EH (cell line): ENCODE results near the gene SH3GL2.

ENCODE experiments used
- DNase-seq: peaks from one replicate; pipeline ENCODE4 v3.0.0-alpha.2; 2015; ENCODE audit warnings: low read depth

Gene SH3GL2

DNA sequence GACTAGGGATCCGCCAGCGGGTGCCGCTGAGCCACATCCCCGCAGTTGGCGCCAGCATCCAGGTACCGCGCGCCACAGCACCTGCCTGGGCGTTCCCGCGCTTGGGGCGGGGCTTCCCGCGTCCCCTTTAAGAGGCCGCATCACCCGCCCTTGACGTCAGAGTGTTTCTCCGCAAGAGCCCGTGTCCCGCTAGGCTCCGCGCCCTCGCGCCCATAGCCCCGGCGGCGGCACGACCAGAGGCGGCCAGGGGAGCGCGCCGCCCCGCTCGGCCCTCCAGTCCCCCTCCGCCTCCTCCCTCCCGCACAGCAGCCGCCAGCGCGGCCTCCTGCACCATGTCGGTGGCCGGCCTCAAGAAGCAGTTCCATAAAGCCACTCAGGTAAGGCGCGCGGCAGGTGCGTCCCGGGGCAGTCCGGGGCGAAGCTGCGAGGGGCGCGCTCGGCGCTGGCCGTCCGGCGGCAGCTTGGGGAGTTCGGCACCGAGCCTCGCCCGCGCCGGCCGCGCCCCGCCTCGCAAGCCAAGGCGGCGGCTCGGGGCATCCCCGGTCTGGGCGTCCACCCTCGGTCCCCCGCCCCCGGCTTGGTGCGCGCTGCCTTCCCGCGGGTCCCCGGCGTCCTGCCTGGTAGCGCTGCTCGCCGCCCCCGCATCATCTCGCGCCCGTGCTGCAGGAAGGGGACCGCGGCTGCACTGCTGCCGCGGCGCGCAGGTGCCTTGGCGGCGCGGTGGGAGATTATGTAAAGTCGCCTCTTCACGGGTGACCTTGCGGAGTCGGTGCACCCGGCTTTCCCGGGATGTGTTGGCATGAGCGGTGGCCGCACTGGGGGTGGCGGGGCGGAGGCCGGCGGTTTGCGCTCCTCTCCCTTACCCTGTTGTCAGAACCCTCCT lies at the start of gene SH3GL2:
Gene SH3GL2 (plus strand): TSS at position 156 of the 883 bp plus-strand sequence.
- peak; percentile 39 for DNase-seq

- DNase-seq = peak; percentile 56
Observed at GRCh38 chr9:17531642-17532254, 47.1 kb upstream of the SH3GL2 start.

DNA sequence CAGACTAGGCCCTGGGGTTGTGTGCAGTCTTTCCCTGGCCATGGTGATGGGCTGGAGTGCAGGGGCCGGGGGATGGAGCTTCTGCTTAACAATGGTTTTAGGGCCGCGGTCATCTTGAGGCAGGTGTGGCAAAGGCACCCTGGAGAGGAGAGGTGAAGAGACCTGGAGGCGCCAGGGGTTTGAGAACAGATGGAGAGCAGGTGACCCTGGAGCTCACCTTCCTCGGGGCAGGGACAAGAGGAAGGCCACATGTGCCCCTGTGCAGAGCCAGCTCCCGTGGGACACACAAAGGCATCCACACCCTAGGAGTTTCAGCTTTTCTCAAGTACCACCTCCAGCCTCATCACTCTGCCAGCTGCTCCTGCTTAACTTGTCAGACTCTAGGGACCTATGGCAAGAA lies 46.4 kb upstream of the SH3GL2 start:
- no peak for DNase-seq

DNA sequence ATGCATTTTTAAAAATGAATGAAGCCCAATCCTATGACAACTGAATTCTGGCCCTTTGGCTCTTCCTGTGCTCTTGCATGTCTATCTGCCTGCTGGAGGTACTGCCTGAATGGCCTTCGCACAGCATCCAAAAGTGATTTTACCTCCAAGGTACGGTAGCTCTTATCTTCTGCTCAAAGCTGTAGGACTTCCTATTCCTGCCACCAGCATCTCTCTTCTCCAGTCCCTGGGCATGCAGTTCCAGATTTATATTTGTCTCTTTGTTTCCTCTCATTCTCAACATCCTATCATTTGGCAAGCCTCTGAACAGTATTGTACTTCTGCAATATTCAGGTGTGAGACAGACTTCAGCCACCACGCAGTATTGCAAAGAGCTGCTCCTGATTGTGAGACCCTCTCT lies 43.7 kb upstream of the SH3GL2 start:
- no peak for DNase-seq

DNA sequence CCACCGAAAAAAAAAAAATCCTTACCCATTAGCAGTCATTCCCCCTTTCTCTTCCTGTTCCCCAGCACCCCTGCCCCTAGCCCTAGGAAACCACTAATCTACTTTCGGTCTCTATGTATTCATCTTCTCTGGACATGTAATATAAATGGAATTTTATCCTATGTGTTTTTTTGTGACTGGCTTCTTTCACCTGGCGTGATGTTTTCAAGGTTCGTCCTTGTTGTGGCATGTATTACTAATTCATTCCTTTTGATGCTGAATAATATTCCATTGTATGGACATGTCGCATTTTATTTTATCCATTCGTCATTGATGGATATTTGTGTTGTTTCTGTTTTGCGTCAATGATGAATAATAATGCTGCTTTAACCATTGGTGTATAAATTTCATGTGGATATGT lies 42.8 kb upstream of the SH3GL2 start:
- DNase-seq = no peak

DNA sequence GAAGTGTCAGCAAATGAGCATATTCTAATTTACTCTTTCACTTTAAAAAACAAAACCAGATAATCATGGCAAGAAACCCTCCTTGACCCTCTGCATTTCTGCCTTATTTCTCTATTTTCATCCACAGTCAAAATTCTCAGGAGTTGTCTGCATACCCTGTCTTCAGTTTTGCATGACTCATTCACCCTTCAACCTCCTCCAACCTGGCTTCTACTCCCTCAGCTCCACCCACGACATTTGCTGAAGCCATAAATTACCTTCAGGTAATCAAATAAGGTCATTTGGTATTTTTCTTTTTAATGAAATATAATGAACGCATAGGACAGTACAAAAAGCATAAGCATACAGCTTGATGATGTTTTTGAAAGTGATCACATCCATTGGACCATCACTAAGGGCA lies 27.8 kb upstream of the SH3GL2 start:
- DNase-seq = no peak

- DNase-seq = no peak
Observed at GRCh38 chr9:17555362-17556054, 23.4 kb upstream of the SH3GL2 start.

GRCh38 chr9:17556255-17556654 lies 22.6 kb upstream of the SH3GL2 start:
- DNase-seq = no peak

DNA sequence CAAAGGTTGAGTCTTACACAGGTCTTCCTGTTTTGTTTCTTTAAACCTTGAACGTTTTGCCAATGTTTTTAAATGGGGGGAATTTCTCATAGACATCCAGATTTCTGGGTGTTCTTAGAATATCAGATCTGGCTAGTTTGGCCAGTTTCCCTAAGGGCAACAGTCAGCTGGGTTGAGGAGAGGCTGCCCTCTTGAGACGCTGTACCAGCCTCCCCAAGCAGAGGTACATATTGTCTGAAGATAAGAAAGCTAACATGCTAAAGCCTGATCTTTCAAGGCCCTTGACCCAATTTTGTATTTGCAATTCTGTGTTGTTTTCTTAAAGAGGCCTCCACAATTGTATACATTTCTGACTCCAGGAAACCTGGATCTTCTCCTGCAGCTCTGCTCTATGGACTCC lies 21.9 kb upstream of the SH3GL2 start:
- DNase-seq = no peak

- DNase-seq = no peak
Observed at GRCh38 chr9:17571825-17572224, 7.0 kb upstream of the SH3GL2 start.

GRCh38 chr9:17574342-17574741 lies 4.5 kb upstream of the SH3GL2 start:
- no peak for DNase-seq

DNA sequence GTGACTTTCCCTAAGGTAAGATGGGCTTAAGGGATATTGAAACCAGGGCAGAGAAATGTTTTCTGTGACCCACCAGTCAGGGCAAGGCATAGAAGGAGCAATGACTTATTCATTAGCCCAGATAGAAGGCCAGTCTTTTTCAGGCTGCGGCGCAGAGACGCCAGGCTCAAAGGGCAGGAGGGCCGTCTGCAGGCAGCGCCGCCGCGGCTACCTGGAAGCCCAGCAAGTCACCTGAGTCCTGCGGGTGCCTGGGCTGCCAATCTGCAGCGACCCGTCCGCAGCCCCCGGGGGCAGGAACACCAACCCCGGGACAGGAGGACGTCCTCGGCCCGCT lies 322 bp upstream of the SH3GL2 start:
- no peak for DNase-seq

GRCh38 chr9:17580119-17580518 lies 1.3 kb downstream of the SH3GL2 start:
- no peak for DNase-seq

DNA sequence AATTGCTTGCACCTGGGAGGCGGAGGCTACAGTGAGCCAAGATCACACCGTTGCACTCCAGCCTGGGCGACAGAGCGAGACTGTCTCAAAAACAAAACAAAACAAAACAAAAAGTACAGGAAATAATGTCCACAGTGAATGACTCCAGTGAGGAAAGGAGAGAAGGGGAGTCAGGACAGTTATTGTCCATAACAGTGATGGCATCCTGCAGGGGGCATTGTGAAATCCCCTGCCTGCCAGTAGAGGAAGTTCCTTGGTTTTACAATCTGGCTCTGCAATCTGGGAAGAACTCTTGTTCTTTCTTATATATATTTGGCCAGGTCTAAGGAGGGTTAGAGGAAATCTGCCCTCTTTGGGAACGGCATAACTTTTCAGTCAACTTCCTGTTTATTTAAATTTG lies 8.2 kb downstream of the SH3GL2 start:
- DNase-seq = no peak

DNA sequence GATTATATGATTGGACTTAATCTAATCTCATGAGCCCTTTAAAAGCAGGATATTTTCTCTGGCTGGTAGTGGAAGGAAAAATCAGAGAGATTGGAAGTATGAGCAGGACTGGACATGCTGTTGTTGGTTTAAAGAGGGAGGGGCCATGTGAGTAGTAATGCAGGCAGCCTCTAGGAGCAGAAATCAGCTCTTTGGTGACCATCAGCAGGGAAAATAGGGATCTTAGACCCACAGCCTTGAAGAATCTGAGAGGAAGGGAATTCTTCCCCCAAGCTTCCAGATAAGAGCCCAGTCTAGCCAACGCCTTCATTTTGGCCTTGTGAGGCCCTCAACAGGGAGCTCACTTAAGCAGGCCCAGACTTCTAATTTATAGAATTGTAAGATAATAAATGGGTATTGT lies 9.5 kb downstream of the SH3GL2 start:
- DNase-seq = no peak

GRCh38 chr9:17588941-17589340 lies 10.1 kb downstream of the SH3GL2 start:
- DNase-seq = no peak

DNA sequence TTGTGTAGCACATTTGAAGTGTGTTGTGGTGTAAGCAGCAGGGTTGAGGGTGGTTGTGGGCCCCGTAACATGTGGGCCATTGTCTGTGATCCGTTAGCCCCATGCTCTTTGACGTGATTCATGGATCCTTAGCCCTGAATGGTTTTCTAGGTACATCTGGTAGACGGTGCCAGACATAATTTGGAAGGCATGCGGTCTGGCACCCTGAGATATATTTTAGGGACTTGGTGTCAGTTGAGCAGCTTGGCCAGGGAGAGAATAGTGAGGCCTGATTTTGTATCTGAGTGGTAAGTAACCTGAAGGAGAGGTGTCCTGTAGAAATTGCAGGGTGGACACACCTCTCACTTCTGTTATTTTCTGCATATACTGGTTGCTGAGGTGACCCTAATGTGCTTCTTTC lies 10.9 kb downstream of the SH3GL2 start:
- no peak for DNase-seq

DNA sequence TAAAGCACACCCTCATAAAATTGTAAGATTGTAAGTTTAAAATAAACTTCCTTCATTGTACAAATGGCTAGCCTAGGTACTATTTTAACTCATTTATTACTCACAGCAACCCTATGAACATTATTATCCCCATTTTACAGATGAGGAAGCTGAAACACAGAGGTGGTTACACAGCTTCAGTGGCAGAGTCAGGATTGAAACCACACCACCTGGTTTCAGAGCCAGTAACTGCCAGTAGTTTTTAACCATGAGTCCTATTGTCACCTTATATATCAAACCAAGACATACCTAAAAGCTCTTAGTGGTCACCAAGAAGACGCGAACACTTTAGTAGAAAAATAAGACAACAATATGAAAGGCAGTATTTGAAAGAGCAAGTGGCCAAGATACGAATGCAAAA lies 16.1 kb downstream of the SH3GL2 start:
- DNase-seq = no peak

- DNase-seq = no peak
Observed at GRCh38 chr9:17597977-17598376, 19.1 kb downstream of the SH3GL2 start.

GRCh38 chr9:17600962-17601593 lies 22.2 kb downstream of the SH3GL2 start:
- peak; percentile 72 for DNase-seq

DNA sequence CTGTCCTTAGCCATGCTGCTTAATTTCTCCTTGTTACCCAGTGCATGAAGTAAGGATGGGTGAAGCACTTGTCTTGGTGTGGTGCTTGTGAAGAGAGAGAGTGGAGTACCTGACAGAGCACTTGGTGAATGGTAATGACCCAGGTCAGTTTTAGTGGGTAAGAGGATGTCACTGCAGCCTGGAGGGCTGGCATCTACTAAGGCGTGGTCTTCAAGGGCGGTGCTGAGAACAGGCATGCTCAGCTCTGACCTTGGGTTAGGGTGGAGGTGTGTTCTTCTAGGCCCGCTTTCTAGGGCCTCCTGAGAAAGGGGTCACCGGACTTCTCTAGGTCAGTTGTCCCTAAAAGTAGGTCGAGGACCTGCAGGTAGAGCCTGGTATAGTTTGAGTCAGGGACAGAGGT lies 25.7 kb downstream of the SH3GL2 start:
- DNase-seq = no peak

DNA sequence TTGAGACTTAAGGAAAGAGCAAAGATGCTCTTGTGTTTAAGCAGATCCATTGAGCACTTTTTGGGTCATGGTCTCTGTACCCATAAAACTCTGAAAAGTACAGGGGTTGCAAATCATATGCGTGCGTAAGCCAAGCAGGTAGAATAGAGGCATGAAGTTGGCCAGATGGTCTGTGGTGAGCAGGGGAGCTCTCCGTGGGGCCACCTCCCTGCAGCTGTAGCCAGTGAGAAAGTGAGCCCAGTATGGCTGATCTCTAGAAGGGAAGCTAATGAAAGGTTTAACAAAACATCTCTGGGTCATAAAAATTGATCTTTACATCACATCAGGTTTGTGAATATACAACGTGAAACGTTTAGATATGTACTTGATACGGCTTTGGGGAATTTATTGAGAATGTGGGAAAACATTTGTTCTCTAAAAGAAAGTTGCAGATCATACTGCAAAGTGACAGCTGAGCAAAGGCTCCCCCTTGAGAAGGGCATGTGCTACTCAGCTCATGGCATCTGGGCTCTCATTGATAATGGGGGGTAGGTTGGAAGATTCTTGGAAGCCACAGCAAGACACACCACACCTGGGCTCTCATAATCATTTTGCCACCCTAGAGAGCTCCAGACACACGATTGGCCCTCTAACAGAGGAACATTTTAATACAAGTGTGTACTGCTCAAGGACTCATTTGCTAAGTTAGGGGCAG lies 30.6 kb downstream of the SH3GL2 start:
- no peak for DNase-seq
